HG03520 (cell line): ENCODE data around the gene PPP1CB.

Experiments
- ATAC-seq: cut with Tn5 transposase; IDR thresholded peaks from one replicate; pipeline ENCODE4 v1.9.1; 2021; ENCODE audit warnings: mild to moderate bottlenecking, moderate library complexity; ENCODE audit not compliant: unreplicated experiment

The PPP1CB gene

DNA sequence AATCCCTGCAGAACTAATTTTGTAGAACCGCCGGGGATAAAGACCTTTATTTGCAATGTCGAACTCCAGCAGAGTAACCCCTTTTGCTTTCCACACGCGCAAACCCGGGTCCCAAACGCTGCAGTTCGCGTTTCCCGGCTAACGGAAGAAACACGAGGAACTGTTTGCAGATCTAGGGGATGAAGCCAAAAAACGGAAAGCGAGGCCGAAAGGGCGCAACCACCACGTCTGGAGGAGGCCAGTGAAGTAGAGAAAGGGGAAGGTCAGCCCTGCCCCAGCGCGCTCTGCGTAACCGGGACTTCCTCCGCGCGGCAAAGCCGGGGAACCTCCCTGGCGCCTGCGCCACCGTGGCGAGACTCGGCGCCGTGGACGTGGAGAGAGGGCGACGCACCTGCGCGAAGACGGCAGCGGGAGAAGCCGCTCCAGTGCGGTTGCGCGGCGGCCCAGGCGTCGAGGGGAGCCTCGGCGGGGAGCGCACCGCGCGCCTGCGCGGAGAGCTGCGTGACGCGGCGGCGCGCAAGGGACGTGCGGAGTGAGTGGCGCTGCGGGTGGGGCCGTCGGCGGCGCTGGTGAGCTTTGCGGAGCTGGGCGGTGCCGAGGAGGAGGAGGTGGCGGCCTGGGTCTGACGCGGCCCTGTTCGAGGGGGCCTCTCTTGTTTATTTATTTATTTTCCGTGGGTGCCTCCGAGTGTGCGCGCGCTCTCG is at the start of gene PPP1CB:
Gene PPP1CB, plus strand, starts transcription at position 579 of the 704 bp plus-strand sequence. CDS start 295 bp downstream, outside the sequence.
- ATAC-seq = peak; percentile 79

DNA sequence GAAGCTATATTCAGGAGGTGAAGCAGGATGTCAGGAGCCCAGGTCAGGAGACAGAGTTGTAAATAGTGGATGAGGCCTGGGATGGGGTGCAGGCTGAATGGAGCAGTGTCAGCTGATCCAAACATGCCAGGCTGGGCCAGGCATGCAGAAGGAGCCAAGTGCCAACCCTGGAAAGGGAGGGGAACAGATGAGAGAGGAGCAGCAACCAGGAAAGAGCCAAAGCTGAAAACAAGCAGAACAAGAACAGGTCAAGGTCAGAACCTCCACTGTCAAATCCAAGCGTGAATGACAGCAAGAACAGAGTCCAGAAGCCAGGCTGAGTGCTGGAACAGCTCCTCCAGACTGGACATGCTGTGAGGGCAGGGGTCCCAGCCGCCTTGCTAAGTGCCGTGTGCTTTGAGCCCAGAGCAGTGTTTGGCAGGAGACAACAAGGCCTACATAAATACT is 49.2 kb upstream of the PPP1CB start:
- no peak for ATAC-seq

DNA sequence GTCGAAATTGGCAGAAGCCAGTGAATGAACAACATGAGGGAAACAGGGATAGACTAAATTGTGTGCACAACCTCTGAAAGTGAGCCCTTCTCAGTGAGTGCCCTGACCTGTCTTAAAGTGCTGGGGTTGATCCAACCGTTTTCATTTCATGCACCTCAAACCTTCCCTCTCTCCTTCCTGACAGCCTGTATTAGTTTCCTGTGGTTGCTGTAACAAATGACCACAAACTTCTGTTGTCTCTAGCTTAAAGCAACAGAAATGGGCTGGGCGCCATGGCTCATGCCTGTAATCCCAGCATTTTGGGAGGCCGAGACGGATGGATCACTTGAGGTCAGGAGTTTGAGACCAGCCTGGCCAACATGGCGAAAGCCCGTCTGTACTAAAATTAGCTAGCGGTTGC is 48.8 kb upstream of the PPP1CB start:
- no peak for ATAC-seq

DNA sequence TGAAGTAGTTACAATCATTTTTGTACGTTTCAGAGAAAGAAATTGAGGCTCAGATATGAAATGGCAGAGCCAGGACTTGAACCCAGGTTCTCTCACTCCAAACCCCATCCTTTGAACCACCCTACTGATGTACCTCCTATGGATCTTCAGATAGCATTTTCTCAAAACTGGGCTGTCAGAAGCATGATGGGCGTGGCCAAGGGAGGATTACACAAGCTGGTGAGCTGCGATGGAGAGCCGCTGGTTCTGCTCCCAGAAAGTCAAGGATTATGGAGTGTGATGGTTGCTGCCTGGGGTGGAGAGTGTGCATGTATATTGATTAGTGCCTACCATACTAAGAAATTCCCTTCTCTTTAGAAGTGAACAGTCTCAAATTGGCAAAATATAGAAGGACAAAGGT is 47.0 kb upstream of the PPP1CB start:
- ATAC-seq = no peak

DNA sequence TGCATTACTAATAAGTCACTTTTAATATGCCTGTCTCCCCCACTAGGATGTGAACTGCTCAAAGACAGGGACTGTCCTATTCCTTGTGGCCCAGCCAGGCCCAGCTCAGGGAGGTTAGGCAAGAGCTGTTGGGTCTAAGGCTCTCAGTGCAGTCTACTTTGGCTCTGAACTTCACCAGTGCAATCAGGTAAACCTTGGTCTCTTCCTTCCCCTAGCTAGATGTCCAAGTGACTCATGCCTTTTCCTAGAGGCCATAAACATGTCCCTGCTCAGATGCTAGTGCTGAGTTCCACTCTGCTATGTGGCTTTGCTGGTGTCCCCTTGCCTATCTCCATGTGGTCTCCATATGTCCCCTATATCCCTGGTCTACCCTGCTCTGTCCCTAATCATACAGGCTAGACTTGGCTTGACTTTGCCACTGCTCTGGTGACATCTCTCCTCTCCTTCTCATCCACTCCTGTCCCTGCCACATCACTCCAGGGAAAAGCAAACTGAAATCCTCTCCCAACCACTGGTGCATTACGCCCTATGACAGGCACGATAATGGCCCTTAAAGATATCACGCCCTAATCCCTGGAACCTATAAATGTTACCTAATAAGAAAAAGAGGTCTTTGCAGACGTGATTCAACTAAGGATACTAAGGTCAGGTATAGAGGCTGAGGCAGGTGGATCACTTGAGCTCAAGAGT is 45.7 kb upstream of the PPP1CB start:
- no peak for ATAC-seq

DNA sequence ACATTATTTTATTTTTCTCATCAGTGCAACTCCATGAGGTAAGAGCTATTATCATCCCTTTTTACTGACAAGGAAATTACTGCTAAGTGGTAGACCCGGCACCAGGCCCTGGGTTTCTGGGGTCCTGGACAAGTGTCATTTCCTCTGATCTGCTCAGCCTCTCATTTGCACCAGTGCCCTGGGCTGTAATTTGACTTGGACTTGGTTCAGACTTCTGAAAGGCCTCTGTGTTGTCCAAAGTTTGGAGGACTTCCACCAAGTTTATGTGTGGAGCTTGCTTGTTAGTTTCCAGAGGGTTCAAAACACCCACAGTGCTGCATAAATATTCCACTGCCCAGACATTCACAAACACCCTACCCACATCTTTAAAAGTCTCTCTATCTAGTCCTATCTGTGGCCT is 44.0 kb upstream of the PPP1CB start:
- no peak for ATAC-seq

DNA sequence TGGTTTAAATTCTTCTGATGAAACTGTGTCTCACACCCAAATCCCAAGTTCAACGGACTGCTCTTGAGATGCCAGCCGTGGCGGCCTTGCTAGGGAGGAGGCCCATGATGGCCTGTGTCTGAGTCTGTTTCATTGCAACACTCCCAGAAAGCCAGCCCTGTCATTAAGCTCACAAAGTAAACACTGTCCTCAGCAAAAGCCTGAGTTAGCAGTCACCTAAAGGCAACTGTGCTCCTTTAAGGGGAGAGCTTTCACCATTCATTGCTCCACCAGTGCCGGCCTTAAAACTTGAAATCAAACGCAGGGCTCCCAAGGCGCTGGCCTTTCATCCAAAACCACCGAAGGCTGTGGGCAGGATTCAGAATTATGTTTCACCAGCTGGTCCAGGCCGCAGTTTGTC is 42.5 kb upstream of the PPP1CB start:
- no peak for ATAC-seq

DNA sequence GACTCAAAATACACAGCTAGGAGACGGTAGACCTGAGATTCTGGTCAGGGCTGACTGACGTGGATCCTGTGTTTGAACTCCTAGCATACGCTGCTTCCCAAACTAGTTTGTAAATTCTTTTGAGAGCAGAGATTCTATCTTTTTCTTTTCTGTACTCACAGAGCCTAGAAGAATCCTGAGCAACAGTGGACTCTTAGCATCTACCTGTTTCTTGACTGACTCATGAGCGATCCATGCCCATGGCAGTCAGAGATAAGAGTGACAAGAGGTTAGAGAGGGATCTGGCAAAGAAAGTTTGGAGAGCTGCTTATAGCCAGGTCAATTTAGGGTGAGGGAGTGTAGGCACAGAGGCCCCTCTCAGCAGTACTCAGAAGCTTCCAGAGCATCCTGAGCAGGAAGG is 41.1 kb upstream of the PPP1CB start:
- no peak for ATAC-seq

DNA sequence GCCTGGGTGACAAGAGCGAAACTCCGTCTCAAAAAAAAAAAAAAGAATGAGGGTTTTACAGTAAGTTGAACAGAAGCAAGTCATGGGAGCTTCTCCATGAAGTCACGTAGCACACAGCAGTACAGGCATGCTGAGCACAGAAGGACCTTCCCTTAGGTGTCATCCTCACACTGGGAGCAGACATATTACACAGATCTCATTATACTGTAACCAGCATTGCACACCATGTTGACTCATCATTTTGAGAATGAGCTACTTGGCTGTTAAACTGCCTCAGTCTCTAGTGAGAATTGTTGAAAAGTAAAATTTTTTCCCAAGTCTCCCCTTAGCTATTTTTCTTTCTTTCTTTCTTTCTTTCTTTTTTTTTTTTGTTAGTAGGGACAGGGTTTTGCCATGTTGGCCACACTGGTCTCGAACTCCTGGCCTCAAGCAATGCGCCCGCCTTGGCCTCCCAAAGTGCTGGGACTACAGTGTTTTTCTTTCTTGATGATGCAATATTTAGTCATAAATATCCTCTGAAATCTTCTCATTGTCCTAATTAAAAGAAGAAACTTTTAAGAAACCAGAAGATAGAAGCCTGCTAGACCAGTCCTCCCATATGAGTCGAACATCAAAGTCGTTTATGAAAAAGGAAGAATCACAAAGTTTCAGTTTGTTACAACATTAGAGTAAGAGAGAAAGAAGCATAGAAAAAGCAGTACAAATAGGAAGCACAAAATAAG is 37.9 kb upstream of the PPP1CB start:
- no peak for ATAC-seq

DNA sequence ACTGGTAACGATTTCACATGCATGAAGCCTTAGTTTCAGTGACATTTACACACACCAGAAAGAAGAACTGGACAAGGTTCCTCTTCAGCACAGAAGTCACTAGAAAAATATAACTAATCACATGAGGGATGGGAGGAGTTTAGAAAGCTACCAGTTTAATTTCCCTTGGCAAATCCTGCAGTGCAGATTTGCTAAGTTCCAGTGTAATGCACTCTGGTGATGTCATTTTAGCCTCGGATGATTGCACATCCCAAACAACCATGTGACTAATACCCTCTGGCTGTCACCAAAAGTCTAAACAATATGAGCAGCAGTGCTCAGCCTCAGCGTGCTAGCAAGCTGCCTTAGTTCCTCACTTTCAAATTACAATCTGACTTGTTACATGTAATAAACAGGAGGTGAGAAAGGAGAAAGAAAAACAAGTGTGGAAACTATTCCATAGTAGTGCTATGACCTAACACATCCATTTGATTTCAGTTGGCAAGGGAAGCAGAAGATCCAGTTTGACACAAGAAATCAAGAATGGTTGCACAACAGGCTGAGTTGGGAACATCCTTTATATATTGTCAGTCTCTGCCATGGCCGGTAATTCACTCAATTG is 35.3 kb upstream of the PPP1CB start:
- ATAC-seq = no peak

DNA sequence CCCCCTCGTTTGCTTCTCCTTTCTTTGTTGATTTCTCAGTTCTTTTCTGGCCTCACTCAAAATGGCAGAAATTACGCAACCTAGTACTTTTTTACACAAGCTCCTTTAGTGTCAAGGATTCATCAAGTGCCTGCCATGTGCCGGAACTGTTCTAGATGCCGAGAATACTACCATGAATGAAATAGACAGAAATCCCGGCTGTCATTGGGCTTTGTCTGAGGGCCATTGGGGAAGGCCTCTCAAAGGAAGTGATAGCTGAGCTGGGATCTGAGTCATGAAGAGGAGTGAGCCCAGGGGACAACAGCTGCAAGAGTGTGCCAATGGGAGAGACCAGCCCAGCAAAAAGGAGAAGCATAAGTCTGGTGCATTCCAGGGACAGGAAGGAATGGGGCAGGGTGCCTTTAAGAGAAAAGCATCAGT is 34.3 kb upstream of the PPP1CB start:
- no peak for ATAC-seq

DNA sequence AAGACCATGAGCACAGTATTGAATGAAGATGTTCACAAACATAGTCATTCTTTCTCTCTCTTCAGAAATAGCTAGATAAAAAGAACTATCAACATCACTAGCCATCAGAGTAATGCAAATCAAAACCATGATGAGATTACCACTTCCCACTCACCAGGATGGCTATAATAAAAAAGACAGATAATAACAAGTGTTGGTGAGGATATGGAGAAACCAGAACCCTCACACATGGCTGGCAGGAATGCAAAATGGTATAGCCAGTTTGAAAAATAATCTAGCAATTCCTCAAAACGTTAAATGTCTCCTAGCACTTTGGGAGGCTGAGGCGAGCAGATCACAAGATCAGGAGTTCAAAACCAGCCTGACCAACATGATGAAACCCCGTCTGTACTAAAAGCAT is 31.3 kb upstream of the PPP1CB start:
- ATAC-seq = no peak

DNA sequence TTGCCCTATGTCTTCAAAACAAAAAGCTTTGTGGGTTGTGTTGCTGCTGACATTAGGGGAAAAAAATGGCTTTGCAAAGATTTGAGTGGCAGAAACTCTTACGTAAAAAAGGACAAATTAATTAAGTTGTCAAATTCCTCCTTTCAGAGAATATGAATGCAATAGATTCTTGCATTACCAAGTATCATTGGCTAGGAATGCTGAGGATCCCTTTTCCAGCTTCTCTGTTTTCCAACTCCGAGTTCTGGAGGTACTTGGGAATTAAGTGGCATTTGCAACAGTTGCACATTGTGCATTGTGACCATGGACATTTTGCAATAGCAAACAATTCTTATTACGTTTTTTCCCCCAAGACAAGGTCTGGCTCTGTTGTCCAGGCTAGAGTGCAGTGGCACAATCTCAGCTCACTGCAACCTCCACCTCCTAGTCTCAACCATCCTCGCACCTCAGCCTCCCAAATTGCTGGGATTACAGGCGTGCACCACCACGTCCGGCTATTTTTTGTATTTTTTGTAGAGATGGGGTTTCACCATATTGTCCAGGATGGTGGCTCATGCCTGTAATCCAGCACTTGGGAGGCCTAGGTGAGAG is 29.9 kb upstream of the PPP1CB start:
- no peak for ATAC-seq

DNA sequence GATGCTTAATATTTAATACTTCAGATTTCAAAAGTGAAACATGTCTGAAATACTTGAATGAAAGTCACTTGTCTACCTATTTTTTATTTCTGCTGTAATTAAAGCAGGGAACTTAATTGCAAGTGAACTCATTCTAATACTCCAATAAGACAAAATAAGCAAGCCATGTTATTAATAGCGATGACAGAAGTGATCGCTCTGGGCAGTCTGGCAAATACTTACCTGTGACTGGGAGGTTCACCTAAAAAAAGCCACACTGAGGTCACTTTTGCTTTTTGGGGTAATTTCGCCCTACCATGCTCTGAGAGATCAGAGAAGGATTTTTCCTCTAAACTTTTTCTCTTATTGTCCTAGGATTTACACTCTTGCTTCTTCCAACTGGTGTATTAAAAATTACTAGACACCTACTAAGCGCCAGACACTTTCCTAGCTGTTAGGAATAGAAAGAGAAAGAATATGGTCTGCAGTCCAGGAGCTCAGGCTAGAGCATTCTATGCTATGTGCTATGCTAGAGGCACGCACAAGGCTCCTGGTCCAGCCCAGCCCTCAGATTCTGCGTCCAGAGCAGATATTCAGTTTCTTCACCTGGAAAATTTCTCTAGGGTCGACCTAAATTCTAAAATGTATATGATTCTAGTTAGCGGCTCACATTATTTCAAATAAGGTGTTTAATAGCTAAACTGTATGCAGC is 26.5 kb upstream of the PPP1CB start:
- ATAC-seq = no peak

DNA sequence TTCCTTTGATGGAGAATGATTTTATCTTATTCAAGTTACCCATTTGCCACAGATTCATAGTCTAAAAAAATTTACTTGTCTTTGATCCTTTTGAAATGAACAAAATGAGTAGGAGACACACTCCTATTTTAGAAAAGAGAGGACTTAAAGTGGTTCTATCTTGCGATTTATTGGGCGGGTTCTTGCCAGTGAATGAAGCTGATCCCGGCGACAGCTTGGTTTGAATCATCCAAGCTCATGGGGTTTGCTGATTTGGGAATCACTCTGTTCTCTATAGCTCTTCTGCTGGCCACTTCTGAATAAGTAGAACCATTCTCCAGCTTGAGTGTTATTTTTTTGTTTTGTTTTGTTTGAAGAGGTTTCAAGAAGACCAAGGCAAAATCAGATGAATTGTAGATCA is 25.5 kb upstream of the PPP1CB start:
- ATAC-seq = no peak

DNA sequence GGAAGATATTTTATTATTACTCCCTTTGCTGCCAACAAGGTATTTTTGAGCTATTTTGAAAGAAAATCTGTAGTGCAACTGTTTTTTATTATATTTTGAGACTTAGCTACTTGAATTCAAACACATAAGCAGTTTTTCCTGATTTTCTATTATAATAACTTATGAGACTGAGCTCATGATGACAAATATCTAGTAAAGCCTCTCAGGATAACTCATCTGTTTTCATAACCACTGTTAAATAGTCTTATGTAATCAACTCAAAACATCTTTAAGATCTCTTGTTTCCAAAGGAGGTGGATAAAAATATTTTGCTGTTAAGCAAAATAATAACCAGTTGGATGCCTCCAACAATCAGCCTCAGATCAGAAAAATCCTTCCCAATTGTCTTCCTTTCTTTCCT is 21.9 kb upstream of the PPP1CB start:
- ATAC-seq = no peak

DNA sequence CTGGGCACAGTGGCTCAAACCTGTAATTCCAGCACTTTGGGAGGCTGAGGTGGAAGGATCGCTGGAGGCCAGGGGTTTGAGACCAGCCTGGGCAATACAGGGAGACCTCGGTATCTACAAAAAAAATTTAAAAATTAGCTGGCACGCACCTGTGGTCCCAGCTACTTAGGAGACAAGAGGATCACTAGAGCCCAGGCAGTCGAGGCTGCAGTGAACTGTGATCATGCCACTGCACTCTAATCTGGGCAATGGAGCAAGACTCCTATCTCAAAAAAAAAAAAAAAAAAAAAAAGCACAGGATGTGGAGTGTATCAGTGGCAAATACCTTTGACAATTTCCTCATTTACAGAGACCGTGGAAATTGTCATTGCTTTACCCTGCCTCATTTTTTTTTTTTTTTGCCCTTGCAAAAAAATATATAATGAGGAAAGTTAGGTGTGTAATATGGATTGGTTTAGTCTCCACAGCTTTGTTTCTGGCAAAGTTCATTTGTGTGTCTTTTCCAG is 20.9 kb upstream of the PPP1CB start:
- ATAC-seq = no peak

DNA sequence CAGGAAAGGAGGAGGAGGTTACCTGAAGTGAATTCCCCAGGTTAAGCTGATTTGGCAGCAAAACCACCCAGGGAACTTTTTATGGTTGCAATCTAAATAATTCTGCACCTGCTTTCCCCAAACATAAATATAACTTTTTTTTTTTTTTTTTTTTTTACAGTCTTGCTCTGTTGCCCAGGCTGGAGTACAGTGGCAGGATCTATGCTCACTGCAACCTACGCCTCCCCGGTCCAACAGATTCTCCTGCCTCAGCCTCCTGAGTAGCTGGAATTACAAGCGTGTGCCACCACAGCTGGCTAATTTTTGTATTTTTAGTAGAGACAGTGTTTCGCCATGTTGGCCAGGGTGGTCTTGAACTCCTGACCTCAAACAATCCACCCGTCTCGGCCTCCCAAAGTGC is 16.1 kb upstream of the PPP1CB start:
- ATAC-seq = no peak

DNA sequence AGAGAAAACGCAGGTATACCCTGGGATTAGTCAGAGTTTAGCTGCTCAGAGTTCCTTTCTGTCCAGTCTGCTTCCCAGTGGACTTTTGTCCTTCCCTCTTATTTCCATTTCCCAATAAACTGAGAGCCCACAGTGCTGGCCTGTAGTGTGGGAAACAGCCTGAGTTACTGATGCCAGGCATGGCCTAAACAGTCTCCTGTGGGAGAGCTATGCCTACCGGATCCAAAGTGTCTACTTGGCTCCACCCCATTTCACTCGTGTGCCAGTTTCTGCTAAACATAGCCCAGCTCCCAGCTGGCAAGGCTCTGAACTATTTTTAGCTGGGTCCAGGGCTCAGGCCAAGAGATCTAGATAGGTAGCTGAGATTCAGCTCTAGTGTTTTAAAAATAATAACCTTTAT is 15.6 kb upstream of the PPP1CB start:
- no peak for ATAC-seq

DNA sequence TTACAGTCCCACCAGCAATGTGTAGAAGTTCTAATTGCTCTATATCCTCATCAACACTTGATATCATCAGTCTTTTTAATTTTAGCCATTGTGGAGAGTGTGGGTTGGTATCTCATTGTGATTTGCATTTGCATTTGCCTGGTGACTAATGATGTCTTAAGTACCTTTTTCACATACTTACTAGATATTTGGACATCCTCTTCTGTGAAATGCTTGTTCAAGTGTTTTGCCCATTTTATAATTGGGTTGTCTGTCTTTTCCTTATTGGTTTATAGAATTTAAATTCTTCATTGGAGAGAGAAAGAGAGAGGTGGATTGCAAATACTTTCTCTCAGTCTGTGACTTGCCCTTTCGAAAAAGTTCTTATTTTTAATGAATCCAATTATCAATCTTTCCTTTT is 14.0 kb upstream of the PPP1CB start:
- no peak for ATAC-seq
